Measurements from ENCODE around the gene STK26. TPM values are rescaled to one million over a fixed set of nuclear protein-coding genes. Genes with fewer than 3 reads are reported as not detected.

Gene STK26
- polyA plus RNA-seq, 3 donors = 11.7 to 25.1 (median 22.2) TPM

- Histone ChIP-seq H3K79me2 (ENCODE audit: insufficient read depth, low read length) (peaks cover 68% of the 10 kb centered on the region), H4K20me1 (ENCODE audit: insufficient read depth, low read length) (no peaks in the 10 kb centered on the region), H3K4me1 (ENCODE audit: control insufficient read depth in 1 of 2, insufficient read depth in 2 of 2, low read length in 2 of 2) (peaks cover 30 to 34% of the 10 kb centered on the region in 2 donors), H3K36me3 (replicated peaks in 1 of 2; ENCODE audit: control insufficient read depth in 1 of 2, insufficient read depth in 2 of 2, low read length in 2 of 2) (no peaks in the 10 kb centered on the region), H3K4me2 (replicated peaks; ENCODE audit: extremely low read depth, low read length, poor library complexity, severe bottlenecking) (peak overlapping the region; percentile 90), H2AFZ (ENCODE audit: insufficient read depth, low read depth, low read length, poor library complexity, severe bottlenecking) (peak overlapping the region; percentile 80), H3K27ac (ENCODE audit: low read depth in 1 of 2, low read length in 2 of 2) (peak overlapping the region; percentile 86 to 89), H3K9me3 (replicated peaks in 1 of 2; ENCODE audit: control insufficient read depth in 1 of 2, insufficient read depth in 1 of 2, low read length in 2 of 2) (no peaks in the 10 kb centered on the region), H3K4me3 (replicated peaks in 1 of 3; ENCODE audit: low read depth in 2 of 3, low read length in 3 of 3) (peak overlapping the region; percentile 55 to 83 (median 83)), H3K27me3 (ENCODE audit: control insufficient read depth in 2 of 2, insufficient read depth in 2 of 2, low read length in 2 of 2) (peaks cover 0 to 8% of the 10 kb centered on the region in 2 donors), H3K9ac (ENCODE audit: insufficient read depth, low read length, poor library complexity, severe bottlenecking) (peak overlapping the region; percentile 80)
- TF ChIP-seq CTCF (IDR thresholded peaks at IDR 0.05) = no peak
- Mint-ChIP-seq H3K4me1 (peaks cover 47% of the 10 kb centered on the region), H3K4me3 (peak overlapping the region; percentile 90 to 93), H3K36me3 (peaks cover 0 to 6% of the 10 kb centered on the region in 2 donors), H3K27me3 (ENCODE audit: low read depth in 3 of 3) (peaks cover 0 to 35% (median 0%) of the 10 kb centered on the region in 3 donors), H3K27ac (peak overlapping the region; percentile 83 to 94 (median 91)), H3K9me3 (peaks cover 0 to 15% (median 2%) of the 10 kb centered on the region in 7 donors)
- WGBS (ENCODE audit: insufficient coverage) = no CpG with 5 or more reads among the region's 16 CpGs
- peak; percentile 48 to 77 (median 55) for DNase-seq
- intact Hi-C loops (cut with micrococcal nuclease) = no loop called here
Measured at GRCh38 chrX:132023896-132024386, 839 bp downstream of the STK26 start.

- peak overlapping the region; percentile 90 for H3K4me2 ChIP-seq (replicated peaks; ENCODE audit: extremely low read depth, low read length, poor library complexity, severe bottlenecking)
- no peak overlapping the region for H3K9ac ChIP-seq (ENCODE audit: insufficient read depth, low read length, poor library complexity, severe bottlenecking)
- Mint-ChIP-seq H3K36me3 (peaks cover 0 to 6% of the 10 kb centered on the region in 2 donors), H3K27ac (peak overlapping the region in 6 of 7 donors; percentile 8 to 69 (median 58)), H3K4me3 (peak overlapping the region; percentile 75 to 81), H3K27me3 (ENCODE audit: low read depth in 3 of 3) (peaks cover 0 to 35% (median 0%) of the 10 kb centered on the region in 3 donors), H3K4me1 (peaks cover 51% of the 10 kb centered on the region), H3K9me3 (peaks cover 0 to 15% (median 2%) of the 10 kb centered on the region in 7 donors)
- peaks cover 0 to 8% of the 10 kb centered on the region in 2 donors for H3K27me3 ChIP-seq (ENCODE audit: control insufficient read depth in 2 of 2, insufficient read depth in 2 of 2, low read length in 2 of 2)
- peak overlapping the region; percentile 25 to 86 for H3K27ac ChIP-seq (ENCODE audit: low read depth in 1 of 2, low read length in 2 of 2)
- peak in 1 of 3 donors; percentile 10 for DNase-seq
- peak overlapping the region in 2 of 3 experiments; percentile 30 to 83 for H3K4me3 ChIP-seq (replicated peaks in 1 of 3; ENCODE audit: low read depth in 2 of 3, low read length in 3 of 3)
- H4K20me1 ChIP-seq (ENCODE audit: insufficient read depth, low read length) = no peaks in the 10 kb centered on the region
- no CpG with 5 or more reads among the region's 8 CpGs for WGBS (ENCODE audit: insufficient coverage)
- no peaks in the 10 kb centered on the region for H3K9me3 ChIP-seq (replicated peaks in 1 of 2; ENCODE audit: control insufficient read depth in 1 of 2, insufficient read depth in 1 of 2, low read length in 2 of 2)
- H3K36me3 ChIP-seq (replicated peaks in 1 of 2; ENCODE audit: control insufficient read depth in 1 of 2, insufficient read depth in 2 of 2, low read length in 2 of 2) = no peaks in the 10 kb centered on the region
- peaks cover 30 to 34% of the 10 kb centered on the region in 2 donors for H3K4me1 ChIP-seq (ENCODE audit: control insufficient read depth in 1 of 2, insufficient read depth in 2 of 2, low read length in 2 of 2)
- no peak for TF ChIP-seq CTCF (IDR thresholded peaks at IDR 0.05)
- H3K79me2 ChIP-seq (ENCODE audit: insufficient read depth, low read length) = peaks cover 79% of the 10 kb centered on the region
- intact Hi-C loops (cut with micrococcal nuclease) = no loop called here
- no peak overlapping the region for H2AFZ ChIP-seq (ENCODE audit: insufficient read depth, low read depth, low read length, poor library complexity, severe bottlenecking)
Measured at GRCh38 chrX:132025041-132025440, 1.9 kb downstream of the STK26 start.

Data from CD14-positive monocyte (primary cell).